H1 (cell line): Measurements from ENCODE around the gene TMEM125. TPM values are rescaled to one million over a fixed set of nuclear protein-coding genes. Genes with fewer than 3 reads are reported as not detected.

Source experiments
- CEBPB ChIP-seq: IDR thresholded peaks from 2 replicates; pipeline ENCODE4 v1.6.1; 2012; ENCODE audit warnings: low read depth, low read length
- RXRA ChIP-seq: IDR thresholded peaks from 2 replicates; pipeline ENCODE4 v1.6.1; 2011; ENCODE audit warnings: low read depth, mild to moderate bottlenecking, low read length, moderate library complexity; ENCODE audit not compliant: insufficient read depth
- polyA plus RNA-seq, 7 experiments: library from polyadenylated mRNA; depleted of rRNA in 3 of 7; stranded (reverse) in 5 of 7; unstranded in 2 of 7; fragments of >200 nt in 5 of 7; fragments of 200-250 nt in 2 of 7; gene quantifications; 1 replicate in 5 of 7; 2 replicates in 1 of 7; 4 replicates in 1 of 7; pipeline versions ENCODE4 v1.2.1 to v1.2.3, GENCODE V29; 2011 to 2013; ENCODE audit warnings: missing spikeins in 2 of 7, mixed read lengths in 2 of 7
- total RNA-seq: library from RNA; stranded (reverse); fragmentation: NEBNext Ultra II Directional; extraction: Animal tissue kit (Norgen Biotek cat#: 25700); gene quantifications from 2 replicates; pipeline ENCODE4 v1.2.1, GENCODE V29; 2021

The TMEM125 gene
- total and polyA plus RNA-seq, 2 of the 8 experiments (the other 6 are each of a cell fraction or from before 2014, with no cell fraction given), result 26.5 to 46.7 TPM

DNA sequence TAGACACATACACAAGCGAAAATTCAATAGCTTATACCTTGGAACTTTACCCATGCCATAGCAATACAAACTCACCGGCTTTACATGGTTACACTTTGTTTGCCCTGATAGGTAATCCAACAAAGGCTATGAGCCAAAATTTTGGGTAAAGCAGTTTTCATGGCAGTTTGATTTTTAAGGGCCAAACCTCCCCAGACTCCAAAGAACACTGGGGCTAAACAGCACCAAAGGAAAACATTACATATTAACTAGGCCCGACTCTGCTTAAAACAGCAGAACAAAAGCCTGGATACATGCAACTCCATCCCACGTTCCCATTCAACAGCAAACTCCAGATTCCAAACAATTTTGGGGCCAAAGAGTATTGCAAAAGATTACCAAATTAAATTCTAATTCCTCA lies 4.4 kb upstream of the TMEM125 start (continued):
- TF ChIP-seq CEBPB (no peak), RXRA (no peak)
